ENCODE measurements around the gene ELK3.

The ELK3 gene

DNA sequence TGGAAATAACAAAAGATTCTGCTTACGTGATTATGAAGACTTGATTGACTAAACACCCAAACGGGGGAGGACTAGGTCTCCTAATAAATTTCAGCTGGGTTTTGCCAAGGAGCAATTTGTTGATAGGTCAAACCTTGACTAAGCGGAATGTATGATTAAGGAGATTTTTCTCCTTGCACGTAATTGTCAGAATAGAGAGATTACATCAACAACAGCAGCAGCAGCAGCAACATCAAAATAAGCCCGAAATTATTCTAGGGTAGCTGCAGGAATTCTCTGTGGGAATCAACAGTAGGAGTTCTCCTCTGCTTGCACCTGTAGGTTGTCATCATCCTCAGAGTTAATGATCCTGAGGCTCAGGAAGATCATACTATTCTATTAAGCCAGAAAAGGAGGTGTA, 10.2 kb downstream of the ELK3 start:
- Histone ChIP-seq H3K27ac (peak overlapping the region in 1 of 2 donors; percentile 16), H3K4me3 (no peak overlapping the region)
- no peak for DNase-seq (ENCODE audit: low spot score)
- TF ChIP-seq, protein P1, sequence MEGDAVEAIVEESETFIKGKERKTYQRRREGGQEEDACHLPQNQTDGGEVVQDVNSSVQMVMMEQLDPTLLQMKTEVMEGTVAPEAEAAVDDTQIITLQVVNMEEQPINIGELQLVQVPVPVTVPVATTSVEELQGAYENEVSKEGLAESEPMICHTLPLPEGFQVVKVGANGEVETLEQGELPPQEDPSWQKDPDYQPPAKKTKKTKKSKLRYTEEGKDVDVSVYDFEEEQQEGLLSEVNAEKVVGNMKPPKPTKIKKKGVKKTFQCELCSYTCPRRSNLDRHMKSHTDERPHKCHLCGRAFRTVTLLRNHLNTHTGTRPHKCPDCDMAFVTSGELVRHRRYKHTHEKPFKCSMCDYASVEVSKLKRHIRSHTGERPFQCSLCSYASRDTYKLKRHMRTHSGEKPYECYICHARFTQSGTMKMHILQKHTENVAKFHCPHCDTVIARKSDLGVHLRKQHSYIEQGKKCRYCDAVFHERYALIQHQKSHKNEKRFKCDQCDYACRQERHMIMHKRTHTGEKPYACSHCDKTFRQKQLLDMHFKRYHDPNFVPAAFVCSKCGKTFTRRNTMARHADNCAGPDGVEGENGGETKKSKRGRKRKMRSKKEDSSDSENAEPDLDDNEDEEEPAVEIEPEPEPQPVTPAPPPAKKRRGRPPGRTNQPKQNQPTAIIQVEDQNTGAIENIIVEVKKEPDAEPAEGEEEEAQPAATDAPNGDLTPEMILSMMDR (IDR thresholded peaks at IDR 0.05) = no peak

DNA sequence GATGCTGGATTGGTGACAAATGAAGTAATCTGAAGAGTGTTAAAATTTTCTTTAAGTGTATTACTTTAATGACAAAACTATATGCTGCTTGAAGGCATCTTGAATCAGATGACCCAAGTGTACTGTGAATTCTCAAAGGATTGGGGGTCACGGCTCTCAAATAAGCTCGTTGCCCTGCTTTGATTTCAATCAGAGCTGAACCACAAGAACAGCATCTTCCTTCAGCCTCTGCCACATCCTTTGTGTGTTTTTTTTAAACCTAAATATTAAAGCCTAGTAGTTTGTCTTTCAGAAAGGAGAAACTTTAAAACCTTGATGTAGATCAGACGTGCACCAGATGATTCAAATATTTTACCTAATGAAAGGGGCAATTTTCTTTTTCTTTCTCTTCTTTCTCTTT, 11.7 kb downstream of the ELK3 start:
- no peak for DNase-seq (ENCODE audit: low spot score)
- no peak overlapping the region for H3K27ac ChIP-seq
- no peak overlapping the region for H3K4me3 ChIP-seq
- TF ChIP-seq, protein P1 (IDR thresholded peaks at IDR 0.05) = no peak

DNA sequence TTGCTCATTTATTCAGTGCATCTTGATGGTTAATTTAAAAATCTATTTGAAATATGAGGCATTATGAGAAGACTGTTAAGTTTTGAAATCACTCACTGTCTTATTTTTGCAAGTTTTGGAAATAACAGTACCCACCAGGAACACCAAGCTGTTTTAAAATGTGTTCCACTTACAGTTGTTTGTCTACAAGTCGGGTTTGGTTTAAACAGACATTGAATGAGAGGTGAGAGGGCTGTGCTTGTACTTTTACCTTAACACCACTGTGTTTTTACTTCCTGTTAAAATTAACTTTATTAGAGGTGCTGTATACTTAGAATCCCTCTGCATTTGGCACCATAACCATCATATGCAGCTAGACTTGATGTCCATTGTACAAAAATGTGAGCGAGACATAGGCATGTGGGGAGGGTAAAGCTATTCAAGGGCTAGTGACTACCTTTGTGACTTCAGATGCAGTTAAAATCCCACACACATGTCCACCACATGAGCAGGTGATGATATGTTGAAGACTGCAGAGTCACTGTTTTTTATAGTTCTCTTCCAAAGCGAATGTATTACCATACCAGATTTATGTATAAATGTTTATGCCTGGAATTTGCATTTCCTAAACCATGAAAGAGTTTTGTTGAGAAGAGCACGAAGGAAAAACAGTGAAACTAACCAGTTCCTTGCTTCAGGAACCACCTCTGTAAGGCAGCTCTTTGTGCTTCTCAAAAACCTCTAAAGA, 12.9 kb downstream of the ELK3 start:
- Histone ChIP-seq H3K27ac (no peak overlapping the region), H3K4me3 (no peak overlapping the region)
- no peak for DNase-seq (ENCODE audit: low spot score)
- TF ChIP-seq, protein P1 (IDR thresholded peaks at IDR 0.05) = no peak

DNA sequence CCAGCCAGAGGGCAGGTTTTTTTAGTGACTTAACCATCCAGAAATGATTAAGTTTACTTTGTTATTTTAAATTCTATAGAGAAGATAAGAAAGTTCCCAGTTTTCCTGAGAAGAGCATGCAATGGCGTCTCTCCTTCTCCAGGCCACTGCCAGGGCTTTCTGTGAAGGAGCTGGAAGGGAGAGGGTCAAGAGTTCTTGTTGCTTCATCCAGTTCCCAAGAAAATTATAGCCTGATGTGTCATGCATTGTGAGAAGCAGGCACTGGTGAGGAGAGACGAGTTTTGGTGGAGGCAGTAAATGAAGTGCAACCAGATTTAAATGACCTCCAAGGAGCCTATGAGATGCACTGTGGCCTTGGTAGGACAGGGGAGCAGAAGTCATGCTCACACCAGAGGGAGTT, 14.2 kb downstream of the ELK3 start:
- no peak overlapping the region for H3K4me3 ChIP-seq
- DNase-seq (ENCODE audit: low spot score) = peak; percentile 49
- no peak overlapping the region for H3K27ac ChIP-seq
- TF ChIP-seq, protein P1 (IDR thresholded peaks at IDR 0.05) = no peak

DNA sequence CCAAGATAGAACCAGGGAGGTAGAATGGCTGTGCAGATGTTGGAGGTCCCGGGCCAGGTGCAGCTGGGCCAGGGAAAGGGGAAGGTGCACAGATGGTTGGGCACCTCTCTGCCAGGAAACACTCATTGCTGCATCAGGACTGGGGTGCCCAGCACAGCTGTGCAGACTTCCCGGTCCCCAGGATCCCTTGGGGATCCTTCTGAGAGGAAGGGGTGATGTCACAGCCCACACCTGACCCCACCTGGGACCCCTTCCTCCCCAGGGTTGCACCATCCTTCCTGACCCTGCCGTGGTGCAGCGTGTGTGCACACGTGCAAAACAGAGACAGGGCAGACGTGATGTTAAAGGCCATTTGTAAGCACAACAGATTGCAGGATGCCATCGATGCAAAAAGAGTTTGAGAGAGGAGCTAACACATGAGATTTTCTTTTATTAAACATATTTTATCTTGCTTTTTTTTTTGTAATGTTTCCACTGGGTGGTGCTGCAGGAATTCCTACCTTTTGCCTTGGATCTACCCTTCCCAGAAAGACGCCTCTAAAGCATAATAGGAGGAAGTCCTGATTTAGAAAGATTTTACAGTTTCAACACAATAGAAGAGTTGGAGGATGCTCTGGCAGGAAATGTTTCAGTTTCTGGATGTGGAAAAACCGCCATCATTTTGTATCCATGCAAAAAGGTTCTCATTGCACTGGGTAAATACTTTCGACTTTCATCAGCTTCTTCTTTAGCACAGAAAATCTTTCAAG, 14.8 kb downstream of the ELK3 start:
- TF ChIP-seq, protein P1 (IDR thresholded peaks at IDR 0.05) = no peak
- peak; percentile 71 for DNase-seq (ENCODE audit: low spot score)
- Histone ChIP-seq H3K27ac (peak overlapping the region in 1 of 2 donors; percentile 38), H3K4me3 (no peak overlapping the region)

DNA sequence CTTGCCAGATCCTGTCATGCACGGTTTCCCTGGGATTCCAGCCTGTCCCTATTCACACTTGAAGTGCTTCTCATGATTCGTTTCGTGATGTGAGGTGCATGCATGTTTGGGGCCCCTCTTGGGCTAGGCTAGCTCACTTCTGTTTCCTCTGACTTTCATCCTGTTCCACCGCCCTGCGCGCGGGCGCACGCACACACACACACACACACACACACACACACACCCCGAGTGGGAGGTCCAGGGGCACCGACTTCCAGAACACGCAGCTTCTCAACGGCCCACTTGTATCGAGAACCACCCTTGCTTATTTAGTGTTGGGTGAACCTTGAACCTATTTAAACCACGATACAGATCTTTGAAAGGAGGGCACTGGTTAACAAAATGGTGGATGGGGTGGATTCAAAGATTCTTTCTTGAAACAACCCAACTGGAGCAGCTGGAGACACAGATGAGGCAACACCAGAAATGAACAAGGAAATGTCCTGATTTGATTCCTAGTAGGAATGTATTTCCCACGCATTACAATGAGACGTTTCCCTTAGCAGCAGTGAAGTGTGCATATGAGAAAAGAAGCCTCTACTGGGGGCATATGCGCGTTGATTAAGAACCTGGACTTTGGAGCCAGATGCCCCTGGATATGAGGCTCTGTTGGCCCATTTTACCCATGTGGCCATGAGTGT, 16.3 kb downstream of the ELK3 start:
- TF ChIP-seq, protein P1 (IDR thresholded peaks at IDR 0.05) = no peak
- no peak overlapping the region for H3K27ac ChIP-seq
- H3K4me3 ChIP-seq = no peak overlapping the region
- DNase-seq (ENCODE audit: low spot score) = peak; percentile 65
